Measurements from ENCODE around the gene NEU1.
"Not testable (repeated sequence)": the region's sequence is repeated elsewhere in the genome, so short reads cannot be mapped to it uniquely, and the experiment has no call there.

Gene NEU1

DNA sequence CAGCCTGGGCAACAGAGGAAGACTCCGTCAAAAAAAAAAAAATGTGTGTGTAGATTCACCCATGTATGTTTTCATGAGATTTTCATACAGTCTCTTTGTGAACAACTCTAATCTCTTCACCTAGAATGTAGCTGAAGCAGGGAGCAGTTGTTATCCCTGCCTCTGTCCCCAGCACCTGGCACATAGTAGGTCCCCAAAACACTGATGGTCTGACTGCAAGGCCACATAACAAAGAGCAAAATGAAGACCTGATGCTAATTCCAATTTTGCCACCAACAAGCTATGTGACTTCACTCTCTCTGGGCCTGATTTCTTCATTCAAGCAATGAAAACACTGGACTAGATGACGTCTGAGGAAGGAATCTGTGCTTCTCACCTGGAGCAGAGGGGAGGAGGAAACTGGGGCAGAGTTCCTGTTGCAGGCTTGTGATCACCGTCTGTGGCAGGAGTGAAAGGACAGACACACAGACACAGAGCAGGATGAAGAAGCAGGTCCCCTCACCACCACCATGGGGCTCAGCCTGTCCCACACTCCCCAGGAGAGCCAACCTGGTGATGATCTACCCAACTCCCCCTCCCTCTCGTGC is 11.6 kb upstream of the NEU1 start:
- DNase-seq (ENCODE audit: low spot score), result no peak

DNA sequence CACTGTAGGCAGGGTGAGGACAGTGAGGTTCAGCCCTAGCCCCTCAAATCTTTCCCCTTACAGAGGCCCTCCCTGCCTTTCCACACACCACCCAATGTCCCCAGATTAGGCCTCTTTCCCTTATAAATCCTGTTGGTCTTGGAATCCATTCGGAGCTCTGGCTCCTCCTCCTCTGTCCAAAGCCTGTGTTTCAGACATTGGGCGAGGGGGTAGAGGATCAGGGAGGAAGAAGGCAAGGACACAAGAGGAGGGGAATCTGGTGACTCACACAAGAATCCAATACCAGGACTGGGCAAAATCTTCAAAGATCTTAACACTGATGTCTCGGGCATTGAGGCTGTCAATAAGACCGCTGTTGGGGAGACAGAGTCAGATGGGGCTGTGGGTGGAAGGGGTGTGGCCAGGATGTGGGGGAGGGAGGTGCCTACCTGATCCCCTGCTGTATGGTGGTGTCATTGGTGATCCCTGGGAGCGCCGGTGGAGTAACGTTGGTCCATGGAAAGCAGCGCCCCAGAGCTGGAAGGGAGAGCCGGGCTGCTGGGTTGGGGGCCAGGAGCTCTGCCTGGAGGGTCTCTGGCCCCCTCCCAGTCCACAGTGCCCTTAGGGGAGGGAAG is 8.5 kb upstream of the NEU1 start:
- peak; percentile 37 for DNase-seq (ENCODE audit: low spot score)

DNA sequence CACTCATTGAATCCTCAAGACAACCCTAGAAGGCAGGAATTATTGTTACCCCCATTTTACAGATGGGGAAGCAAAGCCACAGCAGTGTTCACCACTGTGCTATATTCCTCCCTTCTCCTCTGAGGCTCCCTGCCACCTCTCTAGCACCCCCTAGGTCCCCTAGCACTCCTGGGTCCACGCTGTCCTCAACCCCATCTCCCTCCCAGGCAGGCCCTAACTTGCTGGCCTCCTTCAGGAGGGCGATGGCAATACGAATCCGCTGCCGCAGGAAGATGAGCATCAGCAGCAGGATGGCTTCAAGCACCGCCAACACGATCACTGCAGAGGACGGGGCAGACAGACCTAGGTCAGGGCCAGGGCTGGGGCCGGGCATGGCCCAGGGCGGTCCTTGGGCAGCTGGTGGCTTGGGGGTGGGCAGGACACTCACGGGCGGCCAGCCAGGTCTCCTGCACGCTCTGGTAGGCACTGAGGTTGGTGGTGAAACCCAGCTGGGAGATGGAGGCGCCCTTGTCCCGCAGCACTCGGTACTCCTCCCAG is 7.8 kb upstream of the NEU1 start:
- peak; percentile 3 for DNase-seq (ENCODE audit: low spot score)

DNA sequence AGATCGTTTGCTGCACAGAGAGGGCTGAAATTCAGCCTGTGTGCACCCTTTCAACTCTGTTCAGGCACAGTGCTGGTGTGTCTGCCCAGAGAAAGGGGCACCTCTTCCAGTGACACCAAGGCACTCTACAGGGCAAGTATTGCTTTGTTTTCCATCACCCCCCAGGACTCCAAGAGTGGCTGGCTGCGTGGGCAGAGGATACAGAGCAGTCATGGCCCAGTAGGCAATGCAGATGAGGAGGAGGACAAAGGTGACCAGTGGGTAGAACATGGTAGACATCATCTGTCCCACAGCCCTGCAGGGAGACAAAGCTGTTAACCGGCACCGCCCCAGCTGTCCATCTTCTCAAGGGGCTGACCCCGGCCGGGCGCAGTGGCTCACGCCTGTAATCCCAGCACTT is 6.7 kb upstream of the NEU1 start:
- DNase-seq (ENCODE audit: low spot score), result no peak

DNA sequence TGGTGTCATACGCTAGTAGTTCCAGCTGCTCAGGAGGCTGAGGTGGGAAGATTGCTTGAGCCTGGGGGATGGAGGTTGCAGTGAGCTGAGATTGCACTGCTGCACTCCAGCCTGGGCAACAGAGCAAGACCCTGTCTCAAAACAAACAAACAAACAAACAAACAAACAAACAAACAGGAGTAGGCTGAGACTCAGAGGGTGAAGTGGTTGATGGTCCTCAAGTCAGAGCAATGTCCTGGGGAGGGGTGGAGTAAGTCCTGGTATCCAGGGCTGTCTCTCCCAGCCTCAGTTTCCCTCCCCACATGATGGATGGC is 6.0 kb upstream of the NEU1 start:
- not testable (repeated sequence) for DNase-seq (ENCODE audit: low spot score)

- DNase-seq (ENCODE audit: low spot score), result no peak
Observed at GRCh38 chr6:31865205-31866118, 2.8 kb upstream of the NEU1 start.

DNA sequence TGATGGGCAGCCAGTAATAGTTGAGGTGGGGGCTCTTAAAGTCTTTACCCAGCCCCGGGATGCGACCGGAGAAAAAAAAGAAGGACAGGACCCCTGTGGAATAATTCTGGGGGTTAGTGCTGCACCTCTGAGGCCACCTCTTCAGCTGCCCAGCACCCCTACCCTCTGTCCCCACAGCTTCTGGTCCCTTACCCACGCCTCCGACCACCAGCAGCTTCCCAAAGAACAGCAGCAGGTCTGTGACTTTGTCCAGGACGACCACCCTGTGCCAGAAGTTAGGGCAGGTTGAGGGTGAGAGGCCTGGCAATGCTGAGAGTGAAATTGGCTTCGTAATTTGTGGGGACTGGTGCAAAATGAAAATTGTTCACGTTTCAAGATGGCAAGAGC is 2.2 kb upstream of the NEU1 start:
- DNase-seq (ENCODE audit: low spot score), result no peak

DNA sequence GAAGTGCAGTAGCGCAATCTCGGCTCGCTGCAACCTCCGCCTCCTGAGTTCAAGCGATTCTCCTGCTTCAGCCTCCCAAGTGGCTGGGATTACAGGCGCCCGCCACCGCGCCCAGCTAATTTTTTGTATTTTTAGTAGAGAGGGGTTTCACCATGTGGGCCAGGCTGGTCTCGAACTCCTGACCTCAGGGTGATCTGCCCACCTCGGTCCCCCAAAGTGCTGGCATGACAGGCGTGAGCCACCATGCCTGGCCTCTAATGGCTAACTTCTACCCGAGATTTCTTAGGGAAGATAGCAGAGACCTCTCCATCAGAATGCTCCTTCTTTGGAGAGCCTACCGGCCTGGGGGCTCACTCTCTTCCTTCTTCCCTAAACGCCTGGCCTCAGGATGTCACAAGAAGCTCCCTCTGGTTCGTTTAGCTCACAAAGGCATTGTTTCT is 1.5 kb upstream of the NEU1 start:
- DNase-seq (ENCODE audit: low spot score), result not testable (repeated sequence)

DNA sequence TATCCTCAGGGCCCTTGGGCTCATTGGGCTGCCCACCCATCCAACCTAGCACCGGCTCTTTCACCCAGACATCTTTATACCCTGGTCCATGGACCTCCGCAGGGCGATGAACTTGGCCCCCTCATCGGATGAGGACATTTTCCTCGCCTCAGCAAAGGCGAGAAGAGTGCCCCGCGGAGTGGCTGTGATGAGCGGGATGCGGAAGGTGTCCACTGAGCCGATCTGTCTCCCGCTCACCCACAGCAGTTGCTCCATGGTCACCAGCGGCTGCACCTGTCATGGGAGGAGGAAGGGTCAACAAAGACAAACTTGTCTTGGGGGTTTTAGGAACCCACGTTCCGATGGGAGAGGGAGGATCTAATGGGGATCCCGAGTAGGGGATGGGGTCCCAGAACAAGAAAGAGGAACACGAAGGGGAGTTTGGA is 690 bp downstream of the NEU1 start:
- DNase-seq (ENCODE audit: low spot score), result no peak

DNA sequence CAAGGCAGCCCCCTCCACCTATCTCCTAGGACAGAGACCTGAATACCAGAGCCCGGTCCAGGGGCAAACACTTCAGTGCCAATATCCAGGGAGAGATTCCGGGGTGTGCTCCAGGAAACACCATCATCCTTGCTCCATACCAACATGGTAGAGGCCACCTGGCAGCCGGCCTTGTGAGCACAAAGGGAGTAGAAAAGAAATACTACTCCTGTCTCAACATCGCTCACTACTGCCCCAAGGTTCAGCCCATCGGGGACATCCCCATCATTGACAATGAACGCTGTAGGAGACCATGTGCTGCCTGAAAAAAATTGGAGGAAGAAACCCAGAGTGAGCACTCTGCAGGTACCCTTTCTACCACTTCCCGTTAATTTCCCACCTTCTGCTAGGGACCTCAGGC is 1.5 kb downstream of the NEU1 start:
- no peak for DNase-seq (ENCODE audit: low spot score)

DNA sequence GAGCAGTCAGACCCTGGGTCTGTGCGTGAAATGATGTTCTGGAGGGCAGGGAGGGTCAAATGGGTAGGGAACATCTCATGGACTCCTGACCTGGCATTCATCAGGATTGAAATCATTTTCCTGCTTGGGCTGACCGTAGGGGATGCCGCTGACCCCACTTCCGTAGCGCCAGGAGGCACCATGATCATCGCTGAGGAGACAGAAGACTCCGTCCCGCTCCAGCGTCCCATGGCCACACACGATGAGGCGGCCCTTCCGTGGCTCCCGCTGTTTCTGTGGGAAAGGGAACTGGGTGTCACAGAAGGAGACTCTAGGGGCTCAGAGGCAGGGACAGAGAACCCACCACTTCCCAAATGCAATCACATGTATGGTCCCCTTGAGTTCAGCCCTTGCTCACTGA is 2.3 kb downstream of the NEU1 start:
- DNase-seq (ENCODE audit: low spot score), result no peak

DNA sequence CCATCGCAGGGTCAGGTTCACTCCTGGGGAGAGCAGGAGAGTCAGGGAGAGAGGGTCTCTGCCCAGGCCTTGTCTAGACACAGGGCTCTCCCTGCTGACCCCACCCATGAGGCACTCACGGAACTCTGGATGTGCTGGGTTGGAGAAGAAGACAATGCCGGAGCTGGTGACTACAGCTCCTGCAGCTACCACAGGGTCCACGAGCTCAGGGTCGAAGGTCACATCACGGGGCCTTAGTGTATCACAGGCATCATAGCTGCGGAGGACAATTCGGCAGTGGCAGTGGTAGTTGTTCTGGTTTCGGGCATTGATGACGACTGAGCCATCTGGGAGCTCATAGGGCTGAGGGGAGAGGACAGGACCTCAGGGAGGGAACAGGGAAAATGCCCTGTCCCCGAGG is 2.7 kb downstream of the NEU1 start:
- DNase-seq (ENCODE audit: low spot score), result no peak

GRCh38 chr6:31858707-31859106 is 3.9 kb downstream of the NEU1 start:
- no peak for DNase-seq (ENCODE audit: low spot score)

DNA sequence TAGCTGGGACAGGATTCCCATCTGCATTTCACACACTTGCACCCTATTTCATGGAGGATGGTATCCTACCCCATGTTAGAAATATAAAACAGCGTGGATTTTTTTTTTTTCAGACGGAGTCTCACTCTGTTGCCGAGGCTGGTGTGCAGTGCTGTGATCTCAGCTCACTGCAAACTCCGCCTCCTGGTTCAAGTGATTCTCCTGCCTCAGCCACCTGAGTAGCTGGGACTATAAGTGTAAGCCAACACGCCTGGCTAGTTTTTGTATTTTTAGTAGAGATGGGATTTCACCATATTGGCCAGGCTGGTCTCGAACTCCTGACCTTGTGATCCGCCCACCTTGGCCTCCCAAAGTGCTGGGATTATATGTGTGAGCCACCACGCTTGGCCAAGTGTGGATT is 4.8 kb downstream of the NEU1 start:
- DNase-seq (ENCODE audit: low spot score), result not testable (repeated sequence)

DNA sequence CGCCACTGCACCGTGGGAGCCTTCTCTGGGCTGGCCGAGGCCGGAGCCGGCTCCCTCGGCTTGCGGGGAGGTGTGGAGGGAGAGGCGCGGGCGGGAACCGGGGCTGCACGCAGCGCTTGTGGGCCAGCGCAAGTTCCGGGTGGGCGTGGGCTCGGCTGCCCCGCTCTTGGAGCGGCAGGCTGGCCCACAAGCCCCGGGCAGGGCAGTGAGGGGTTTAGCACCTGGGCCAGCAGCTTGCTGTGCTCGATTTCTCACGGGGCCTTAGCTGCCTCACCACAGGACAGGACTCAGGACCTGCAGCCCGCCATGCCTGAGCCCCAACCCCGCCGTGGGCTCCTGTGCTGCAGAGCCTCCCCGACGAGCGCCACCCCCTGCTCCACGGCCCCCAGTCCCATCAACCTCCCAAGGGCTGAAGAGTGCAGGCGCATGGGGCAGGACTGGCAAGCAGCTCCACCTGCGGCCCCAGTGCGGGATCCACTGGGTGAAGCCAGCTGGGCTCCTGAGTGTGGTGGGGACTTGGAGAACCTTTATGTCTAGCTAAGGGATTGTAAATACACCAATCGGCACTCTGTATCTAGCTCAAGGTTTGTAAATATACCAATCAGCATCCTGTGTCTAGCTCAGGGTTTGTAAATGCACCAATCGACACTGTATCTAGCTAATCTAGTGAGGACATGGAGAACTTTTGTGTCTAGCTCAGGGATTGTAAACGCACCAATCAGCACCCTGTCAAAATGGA is 10.5 kb downstream of the NEU1 start:
- not testable (repeated sequence) for DNase-seq (ENCODE audit: low spot score)

- DNase-seq (ENCODE audit: low spot score), result no peak
Observed at GRCh38 chr6:31851485-31851832, 11.2 kb downstream of the NEU1 start.

DNA sequence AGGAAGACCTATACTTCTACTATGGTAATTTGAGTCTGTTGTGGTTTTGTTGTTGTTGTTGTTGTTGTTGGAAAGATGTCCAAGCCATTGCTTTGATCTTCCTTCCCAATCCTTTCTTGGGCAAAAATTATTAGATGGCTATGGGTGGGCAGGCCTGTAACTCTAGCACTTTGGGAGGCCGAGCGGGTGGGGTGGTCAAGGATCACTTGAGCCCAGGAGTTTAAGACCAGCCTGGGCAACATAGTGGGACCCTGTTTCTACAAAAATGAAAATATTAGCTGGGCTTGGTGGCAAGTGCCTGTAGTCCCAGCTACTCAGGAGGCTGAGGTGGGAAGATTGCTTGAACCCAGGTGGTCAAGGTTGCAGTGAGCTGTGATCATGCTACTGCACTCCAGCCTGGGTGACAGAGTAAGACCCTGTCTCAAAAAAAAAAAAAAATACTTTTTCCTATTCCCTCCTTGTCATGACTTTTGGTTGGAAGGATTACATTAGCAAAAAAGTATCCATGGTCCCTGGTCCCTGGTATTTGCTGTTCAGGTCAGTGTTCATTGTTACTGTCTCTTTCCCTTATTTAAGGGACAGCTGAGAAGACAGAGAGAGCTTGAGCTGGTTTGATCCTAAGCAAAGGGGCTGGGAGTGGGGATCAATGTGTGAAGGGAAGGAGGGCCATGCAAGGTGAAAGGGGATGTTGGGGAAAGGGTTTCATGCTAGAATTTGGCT is 11.7 kb downstream of the NEU1 start:
- DNase-seq (ENCODE audit: low spot score), result no peak

DNA sequence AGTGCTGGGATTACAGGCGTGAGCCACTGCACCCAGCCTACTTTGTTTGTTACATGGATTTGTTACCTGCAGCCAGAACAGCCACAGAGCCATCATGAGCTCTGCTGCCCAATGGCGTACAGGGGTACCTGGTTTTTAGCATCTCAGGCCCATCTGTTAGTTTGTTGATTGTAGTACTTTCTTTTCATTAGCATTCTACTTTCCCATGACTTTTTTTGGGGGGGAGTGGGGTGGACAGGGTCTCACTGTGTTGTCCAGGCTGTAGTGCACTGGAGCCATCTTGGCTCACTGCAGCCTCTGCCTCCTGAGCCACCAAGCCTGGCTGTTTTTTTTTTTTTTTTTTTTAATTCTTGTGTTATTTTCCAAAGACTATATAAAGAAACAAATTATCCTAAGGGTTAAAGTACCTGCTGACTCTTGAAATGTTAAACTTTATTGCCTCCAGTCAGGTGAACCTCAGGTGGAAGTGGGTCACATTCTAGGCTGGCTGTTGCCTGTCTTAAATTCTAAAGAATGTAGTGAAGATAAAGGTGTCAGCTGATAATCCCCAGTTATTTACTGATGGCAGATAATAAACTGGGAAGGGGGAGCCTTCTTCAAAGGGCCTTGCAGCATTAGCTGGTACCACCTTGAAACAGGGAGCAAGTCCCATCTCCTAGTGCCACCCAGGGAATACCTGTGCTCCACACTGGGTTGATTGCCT is 15.2 kb downstream of the NEU1 start:
- no peak for DNase-seq (ENCODE audit: low spot score)

GRCh38 chr6:31844507-31844906 is 18.1 kb downstream of the NEU1 start:
- DNase-seq (ENCODE audit: low spot score), result no peak

GRCh38 chr6:31842053-31842452 is 20.6 kb downstream of the NEU1 start:
- no peak for DNase-seq (ENCODE audit: low spot score)

DNA sequence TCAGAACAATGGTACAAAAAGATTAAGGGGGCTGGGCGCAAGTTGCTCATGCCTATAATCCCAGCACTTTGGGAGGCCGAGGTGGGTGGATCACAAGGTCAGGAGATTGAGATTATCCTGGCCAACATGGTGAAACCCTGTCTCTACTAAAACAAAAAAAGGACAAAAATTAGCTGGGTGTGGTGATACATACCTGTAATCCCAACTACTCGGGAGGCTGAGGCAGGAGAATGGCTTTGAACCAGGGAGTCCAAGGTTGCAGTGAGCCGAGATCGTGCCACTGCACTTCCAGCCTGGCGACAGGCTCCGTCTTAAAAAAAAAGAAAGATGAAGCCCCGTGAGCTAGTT is 22.9 kb downstream of the NEU1 start:
- not testable (repeated sequence) for DNase-seq (ENCODE audit: low spot score)
